Right atrium auricular region (tissue), 2 donors: Measurements from ENCODE around the gene MPC1. TPM values are rescaled to one million over a fixed set of nuclear protein-coding genes. Genes with fewer than 3 reads are reported as not detected.

Experiments
- DNase-seq: peaks from one replicate; pipeline ENCODE4 v3.0.0-alpha.2; 2019; ENCODE audit warnings: low spot score
- H3K27ac ChIP-seq, 2 donors: fragments of 200-600 bp; sonication (generic); 1 replicate in 1 of 2; 2 replicates in 1 of 2; pipeline ENCODE4 v1.5.1; 2016 to 2019
- H3K27me3 ChIP-seq, 2 donors: fragments of 200-600 bp; sonication (generic); one replicate each; pipeline versions ENCODE4 v1.5.1 to v1.6.0; 2017 to 2019
- H3K36me3 ChIP-seq: fragments of 200-600 bp; sonication (generic); one replicate; pipeline ENCODE4 v1.5.1; 2016
- H3K4me1 ChIP-seq, 2 donors: fragments of 200-600 bp; sonication (generic); one replicate each; pipeline versions ENCODE4 v1.5.1 to v1.6.0; 2017 to 2019
- H3K4me3 ChIP-seq, 2 donors: fragments of 200-600 bp; sonication (generic); 1 replicate in 1 of 2; 2 replicates in 1 of 2; pipeline ENCODE4 v1.5.1; 2017 to 2019; ENCODE audit warnings: mild to moderate bottlenecking in 1 of 2, moderate library complexity in 1 of 2
- H3K9me3 ChIP-seq, 2 donors: fragments of 200-600 bp; sonication (generic); one replicate each; pipeline ENCODE4 v1.5.1; 2019
- total RNA-seq, 2 donors: library from RNA; depleted of rRNA; stranded (reverse); fragments of >200 nt; gene quantifications; one replicate each; pipeline ENCODE4 v1.1.0, GENCODE V29; 2016
- TF ChIP-seq, protein P1 (sequence below), 2 donors: fragments of 200-600 bp; sonication (generic); IDR thresholded peaks; one replicate each; pipeline ENCODE4 v1.5.1; 2019; ENCODE audit warnings: antibody characterized with exemption in 2 of 2

MPC1 gene
- total RNA-seq, 2 donors from 2014 or later, result 250 to 616 TPM

DNA sequence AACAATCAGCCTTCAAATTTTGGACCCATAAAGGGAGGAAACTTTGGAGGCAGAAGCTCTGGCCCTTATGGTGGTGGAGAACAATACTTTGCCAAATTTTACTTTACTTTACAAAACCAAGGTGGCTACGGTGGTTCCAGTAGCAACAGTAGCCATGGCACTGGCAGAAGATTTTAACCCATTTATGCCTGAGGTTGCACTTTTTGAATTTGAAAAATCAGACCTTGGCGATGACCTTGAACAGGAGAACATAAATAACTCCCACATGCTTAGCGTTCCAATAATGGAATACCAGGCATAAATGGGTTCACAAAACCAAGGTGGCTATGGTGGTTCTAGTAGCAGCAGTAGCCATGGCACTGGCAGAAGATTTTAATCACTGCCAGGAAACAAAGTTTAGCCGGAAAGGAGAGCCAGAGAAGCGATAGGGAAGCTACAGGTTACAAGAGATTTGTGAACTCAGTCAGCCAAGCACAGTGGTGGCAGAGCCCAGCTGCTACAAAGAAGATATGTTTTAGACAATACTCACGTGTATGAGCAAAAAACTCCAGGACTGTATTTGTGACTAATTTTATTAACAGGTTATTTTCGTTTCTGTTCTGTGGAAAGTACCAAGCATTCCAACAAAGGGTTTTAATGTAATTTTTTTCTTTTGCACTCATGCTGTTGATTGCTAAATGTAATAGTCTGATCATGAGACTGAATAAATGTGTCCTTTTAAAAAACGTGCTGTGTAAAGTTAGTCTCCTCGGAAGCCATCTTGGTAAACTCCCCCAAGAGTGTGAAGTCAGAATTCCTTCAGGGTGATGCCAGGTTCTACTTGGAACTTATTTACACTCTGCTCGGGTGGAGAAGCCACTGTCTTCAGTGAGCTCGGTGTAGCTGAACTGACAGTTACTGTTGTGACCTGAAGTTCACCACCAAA lies 47.1 kb downstream of the MPC1 start:
- no peaks in the 10 kb centered on the region for H3K9me3 ChIP-seq
- TF ChIP-seq, protein P1, sequence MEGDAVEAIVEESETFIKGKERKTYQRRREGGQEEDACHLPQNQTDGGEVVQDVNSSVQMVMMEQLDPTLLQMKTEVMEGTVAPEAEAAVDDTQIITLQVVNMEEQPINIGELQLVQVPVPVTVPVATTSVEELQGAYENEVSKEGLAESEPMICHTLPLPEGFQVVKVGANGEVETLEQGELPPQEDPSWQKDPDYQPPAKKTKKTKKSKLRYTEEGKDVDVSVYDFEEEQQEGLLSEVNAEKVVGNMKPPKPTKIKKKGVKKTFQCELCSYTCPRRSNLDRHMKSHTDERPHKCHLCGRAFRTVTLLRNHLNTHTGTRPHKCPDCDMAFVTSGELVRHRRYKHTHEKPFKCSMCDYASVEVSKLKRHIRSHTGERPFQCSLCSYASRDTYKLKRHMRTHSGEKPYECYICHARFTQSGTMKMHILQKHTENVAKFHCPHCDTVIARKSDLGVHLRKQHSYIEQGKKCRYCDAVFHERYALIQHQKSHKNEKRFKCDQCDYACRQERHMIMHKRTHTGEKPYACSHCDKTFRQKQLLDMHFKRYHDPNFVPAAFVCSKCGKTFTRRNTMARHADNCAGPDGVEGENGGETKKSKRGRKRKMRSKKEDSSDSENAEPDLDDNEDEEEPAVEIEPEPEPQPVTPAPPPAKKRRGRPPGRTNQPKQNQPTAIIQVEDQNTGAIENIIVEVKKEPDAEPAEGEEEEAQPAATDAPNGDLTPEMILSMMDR (IDR thresholded peaks at IDR 0.05), result no peak
- DNase-seq, result no peak
- H3K36me3 ChIP-seq, result no peaks in the 10 kb centered on the region
- no peak overlapping the region for H3K4me3 ChIP-seq
- no peaks in the 10 kb centered on the region for H3K27me3 ChIP-seq
- H3K27ac ChIP-seq, result no peak overlapping the region
- peaks cover 0 to 41% of the 10 kb centered on the region in 2 donors for H3K4me1 ChIP-seq

DNA sequence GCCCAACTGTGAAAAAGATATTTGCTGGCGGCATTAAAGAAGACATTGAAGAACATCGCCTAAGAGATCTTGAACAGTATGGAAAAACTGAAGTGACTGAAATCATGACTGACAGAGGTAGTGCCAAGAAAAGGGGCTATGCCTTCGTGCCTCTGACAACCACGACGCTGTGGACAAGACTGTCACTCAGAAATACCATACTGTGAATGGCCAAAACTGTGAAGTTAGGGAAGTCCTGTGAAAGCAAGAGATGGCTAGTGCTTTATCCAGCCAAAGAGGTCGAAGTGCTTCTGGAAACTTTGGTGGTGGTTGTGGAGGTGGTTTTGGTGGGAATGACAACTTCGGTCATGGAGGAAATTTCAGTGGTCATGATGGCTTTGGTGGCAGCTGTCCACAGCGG lies 47.9 kb downstream of the MPC1 start:
- Histone ChIP-seq H3K36me3 (no peaks in the 10 kb centered on the region), H3K27me3 (no peaks in the 10 kb centered on the region), H3K27ac (no peak overlapping the region), H3K4me1 (peaks cover 0 to 40% of the 10 kb centered on the region in 2 donors), H3K9me3 (no peaks in the 10 kb centered on the region), H3K4me3 (no peak overlapping the region)
- no peak for DNase-seq
- TF ChIP-seq, protein P1 (IDR thresholded peaks at IDR 0.05), result no peak

DNA sequence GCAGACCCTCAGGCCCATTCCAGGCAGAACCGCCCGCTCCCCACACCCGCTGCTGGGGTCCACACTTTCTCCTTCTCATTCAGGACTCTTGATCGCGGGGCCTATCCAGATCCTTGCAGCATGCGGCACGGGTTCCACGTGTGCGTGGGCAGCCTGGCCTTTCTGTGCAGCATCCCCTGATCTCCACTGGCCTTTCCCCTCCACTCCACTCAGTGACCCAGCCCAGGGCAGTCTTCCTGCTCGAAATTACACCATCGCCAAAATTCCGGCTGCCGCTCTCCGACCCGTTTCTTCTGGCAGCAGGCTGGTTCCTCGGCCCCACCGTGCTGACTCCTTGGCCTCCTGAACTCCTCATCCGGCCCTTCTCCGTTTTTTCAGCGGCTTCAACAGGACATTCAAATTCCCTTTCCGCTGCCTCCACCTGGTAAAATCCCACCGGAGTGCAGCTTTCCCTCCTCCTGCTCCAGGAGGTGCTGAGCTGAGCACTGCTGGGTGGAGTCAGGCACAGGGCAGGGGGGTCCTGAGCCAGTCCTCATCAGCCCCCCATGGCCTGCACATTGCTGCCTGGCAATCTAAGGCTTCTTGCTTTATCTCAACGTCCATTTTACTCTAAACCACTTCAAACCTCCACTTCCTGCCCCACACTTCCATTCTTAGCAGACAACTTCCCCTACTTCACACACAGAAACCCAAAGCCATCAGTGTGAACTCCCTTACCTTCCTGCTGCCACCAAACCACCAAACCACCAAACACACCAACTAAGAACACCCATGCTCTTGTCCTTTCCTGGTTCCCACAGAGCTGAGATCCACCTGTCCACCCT lies 49.4 kb downstream of the MPC1 start:
- Histone ChIP-seq H3K27me3 (no peaks in the 10 kb centered on the region), H3K36me3 (peaks cover 7% of the 10 kb centered on the region), H3K4me3 (no peak overlapping the region), H3K4me1 (peaks cover 0 to 25% of the 10 kb centered on the region in 2 donors), H3K9me3 (no peaks in the 10 kb centered on the region), H3K27ac (no peak overlapping the region)
- TF ChIP-seq, protein P1 (IDR thresholded peaks at IDR 0.05), result no peak
- no peak for DNase-seq

DNA sequence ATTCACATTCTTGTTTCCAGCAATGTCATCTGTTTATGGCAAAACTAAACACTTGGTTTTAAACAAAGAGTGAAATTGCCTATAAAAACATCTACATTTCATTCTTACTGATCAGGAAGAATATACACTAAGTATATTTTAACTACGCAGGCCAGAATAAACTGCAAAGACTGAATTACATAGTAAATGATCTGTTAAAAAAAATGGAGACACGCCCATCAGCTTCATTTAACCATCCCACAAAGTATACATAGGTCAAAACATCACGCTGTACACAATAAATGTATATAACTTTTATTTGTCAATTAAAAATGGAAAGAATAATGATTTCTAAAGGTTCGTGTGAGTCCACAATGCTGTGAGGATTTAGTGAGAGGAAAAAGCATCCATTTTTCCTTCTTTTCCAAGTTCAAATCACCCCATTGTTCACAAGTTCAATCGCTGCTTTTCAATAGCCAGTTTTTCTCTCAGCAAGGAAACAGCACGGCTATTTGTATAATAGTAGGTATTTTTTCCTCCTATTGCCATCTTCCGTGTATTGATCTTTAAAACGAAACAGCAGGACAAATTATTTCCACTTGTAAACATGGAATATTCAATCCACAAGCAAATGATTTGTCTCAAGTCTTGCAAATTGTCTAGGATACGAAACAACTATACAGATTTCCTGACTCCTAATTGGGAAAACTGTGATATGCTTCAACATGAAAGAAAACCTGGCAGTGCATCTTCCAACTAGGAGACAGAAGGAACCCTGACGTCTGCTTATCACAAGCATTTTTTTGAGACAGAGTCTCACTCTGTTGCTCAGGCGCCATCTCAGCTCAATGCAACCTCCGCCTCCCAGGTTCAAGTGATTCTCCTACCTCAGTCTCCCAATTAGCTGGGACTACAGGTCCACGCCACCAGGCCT lies 51.0 kb downstream of the MPC1 start:
- Histone ChIP-seq H3K4me1 (peaks cover 0 to 20% of the 10 kb centered on the region in 2 donors), H3K4me3 (no peak overlapping the region), H3K27me3 (no peaks in the 10 kb centered on the region), H3K36me3 (peaks cover 19% of the 10 kb centered on the region), H3K9me3 (no peaks in the 10 kb centered on the region), H3K27ac (no peak overlapping the region)
- TF ChIP-seq, protein P1 (IDR thresholded peaks at IDR 0.05), result no peak
- DNase-seq, result no peak

DNA sequence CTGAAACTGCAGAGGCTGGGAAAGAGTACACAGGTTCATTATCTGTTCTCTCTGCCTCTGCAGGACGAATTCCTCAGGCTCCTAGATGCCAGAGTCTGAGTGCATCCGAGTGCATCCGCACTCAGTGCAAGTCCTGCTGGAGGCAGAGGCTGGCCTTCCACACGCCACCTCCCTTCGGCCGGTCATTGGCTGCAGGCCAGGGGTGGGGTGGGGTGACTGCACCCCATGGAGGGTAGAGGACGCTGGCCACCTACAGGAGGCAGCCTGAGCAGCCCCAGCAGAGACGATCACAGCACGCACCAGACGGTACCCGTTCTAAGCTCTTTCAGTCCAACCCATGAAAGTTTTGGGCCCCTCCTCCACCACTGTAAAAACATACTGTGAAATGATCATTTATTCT lies 52.1 kb downstream of the MPC1 start:
- H3K9me3 ChIP-seq, result no peaks in the 10 kb centered on the region
- H3K27ac ChIP-seq, result no peak overlapping the region
- H3K36me3 ChIP-seq, result peaks cover 19% of the 10 kb centered on the region
- TF ChIP-seq, protein P1 (IDR thresholded peaks at IDR 0.05), result no peak
- no peak for DNase-seq
- H3K27me3 ChIP-seq, result no peaks in the 10 kb centered on the region
- H3K4me1 ChIP-seq, result peaks cover 0 to 21% of the 10 kb centered on the region in 2 donors
- H3K4me3 ChIP-seq, result no peak overlapping the region
